Prostate gland (tissue), 2 donors: Measurements from ENCODE around the gene GABBR2.

Experiments used
- CTCF ChIP-seq, 4 experiments: fragments of 200-600 bp in 2 of 4; fragments of 450-650 bp in 2 of 4; sonication (generic) in 2 of 4; IDR thresholded peaks; 1 replicate in 3 of 4; 2 replicates in 1 of 4; pipeline ENCODE4 v1.5.1; 2016 to 2019; ENCODE audit warnings: antibody characterized with exemption in 4 of 4, mild to moderate bottlenecking in 2 of 4, moderate library complexity in 2 of 4
- POLR2A ChIP-seq: fragments of 450-650 bp; IDR thresholded peaks from one replicate; pipeline ENCODE4 v1.6.1; 2016; ENCODE audit warnings: antibody characterized with exemption, mild to moderate bottlenecking
- POLR2AphosphoS5 ChIP-seq: sonication (generic); formaldehyde crosslinking; IDR thresholded peaks from one replicate; pipeline ENCODE4 v1.6.1; 2017; ENCODE audit warnings: antibody characterized with exemption

- TF ChIP-seq POLR2A (no peak), CTCF (IDR thresholded peaks at IDR 0.05) (no peak), POLR2AphosphoS5 (no peak)
Measured at GRCh38 chr9:98726735-98727134, 18.0 kb upstream of the GABBR2 start.
